Suprapubic skin (tissue), 3 donors: ENCODE results near the gene CDCA7L.

Source experiments
- CTCF ChIP-seq, 2 donors: fragments of 200-600 bp in 1 of 2; fragments of 450-650 bp in 1 of 2; sonication (generic) in 1 of 2; IDR thresholded peaks; one replicate each; pipeline ENCODE4 v1.5.1; 2016 to 2019; ENCODE audit warnings: antibody characterized with exemption in 2 of 2, mild to moderate bottlenecking in 1 of 2, moderate library complexity in 1 of 2
- POLR2A ChIP-seq, 2 donors: fragments of 450-650 bp; IDR thresholded peaks; one replicate each; pipeline ENCODE4 v1.6.1; 2017; ENCODE audit warnings: antibody characterized with exemption in 2 of 2, mild to moderate bottlenecking in 2 of 2, moderate library complexity in 2 of 2

- TF ChIP-seq CTCF (IDR thresholded peaks at IDR 0.05) (no peak), POLR2A (IDR thresholded peaks at IDR 0.05) (no peak)
These were observed 35.4 kb downstream of the CDCA7L start for GRCh38 chr7:21910253-21910652.
